ENCODE data around the gene TSPAN18.

TSPAN18 gene

GRCh38 chr11:44708523-44709280, 18.1 kb upstream of the TSPAN18 start:
- in situ Hi-C loops (cut with MboI; ENCODE audit: low pct_unique_long_range_greater_than_20kb, low sequenced_read_pairs) = no loop called here
- no peak for DNase-seq

- in situ Hi-C loops (cut with MboI; ENCODE audit: low pct_unique_long_range_greater_than_20kb, low sequenced_read_pairs) = no loop called here
- no peak for DNase-seq
Observed at GRCh38 chr11:44709281-44709562, 17.5 kb upstream of the TSPAN18 start.

- no peak for DNase-seq
- in situ Hi-C loops (cut with MboI; ENCODE audit: low pct_unique_long_range_greater_than_20kb, low sequenced_read_pairs) = no loop called here
Observed at GRCh38 chr11:44709966-44710365, 16.8 kb upstream of the TSPAN18 start.

- in situ Hi-C loops (cut with MboI; ENCODE audit: low pct_unique_long_range_greater_than_20kb, low sequenced_read_pairs) = no loop called here
- no peak for DNase-seq
Observed at GRCh38 chr11:44711113-44711786, 15.5 kb upstream of the TSPAN18 start.

GRCh38 chr11:44711787-44712608, 14.8 kb upstream of the TSPAN18 start:
- no peak for DNase-seq
- in situ Hi-C loops (cut with MboI; ENCODE audit: low pct_unique_long_range_greater_than_20kb, low sequenced_read_pairs) = no loop called here

GRCh38 chr11:44713022-44713421, 13.7 kb upstream of the TSPAN18 start:
- no peak for DNase-seq
- in situ Hi-C loops (cut with MboI; ENCODE audit: low pct_unique_long_range_greater_than_20kb, low sequenced_read_pairs) = no loop called here

- DNase-seq = no peak
- in situ Hi-C loops (cut with MboI; ENCODE audit: low pct_unique_long_range_greater_than_20kb, low sequenced_read_pairs) = no loop called here
Observed at GRCh38 chr11:44716256-44716655, 10.5 kb upstream of the TSPAN18 start.

GRCh38 chr11:44718057-44718456, 8.7 kb upstream of the TSPAN18 start:
- no peak for DNase-seq

GRCh38 chr11:44718612-44719390, 8.0 kb upstream of the TSPAN18 start:
- no peak for DNase-seq
- in situ Hi-C loops (cut with MboI; ENCODE audit: low pct_unique_long_range_greater_than_20kb, low sequenced_read_pairs) = no loop called here

More at GRCh38 chr11:44718057-44718456, 8.7 kb upstream of the TSPAN18 start:
- in situ Hi-C loops (cut with MboI; ENCODE audit: low pct_unique_long_range_greater_than_20kb, low sequenced_read_pairs) = no loop called here

GRCh38 chr11:44725016-44725685, 1.6 kb upstream of the TSPAN18 start:
- no peak for DNase-seq
- in situ Hi-C loops (cut with MboI; ENCODE audit: low pct_unique_long_range_greater_than_20kb, low sequenced_read_pairs) = no loop called here

GRCh38 chr11:44725757-44726282, 942 bp upstream of the TSPAN18 start:
- DNase-seq = no peak
- in situ Hi-C loops (cut with MboI; ENCODE audit: low pct_unique_long_range_greater_than_20kb, low sequenced_read_pairs) = no loop called here

GRCh38 chr11:44727114-44727372, 281 bp downstream of the TSPAN18 start:
- in situ Hi-C loops (cut with MboI; ENCODE audit: low pct_unique_long_range_greater_than_20kb, low sequenced_read_pairs) = no loop called here
- no peak for DNase-seq

GRCh38 chr11:44727373-44728287, 868 bp downstream of the TSPAN18 start:
- in situ Hi-C loops (cut with MboI; ENCODE audit: low pct_unique_long_range_greater_than_20kb, low sequenced_read_pairs) = no loop called here
- peak; percentile 70 for DNase-seq

- no peak for DNase-seq
- in situ Hi-C loops (cut with MboI; ENCODE audit: low pct_unique_long_range_greater_than_20kb, low sequenced_read_pairs) = no loop called here
Observed at GRCh38 chr11:44728491-44728910, 1.7 kb downstream of the TSPAN18 start.

GRCh38 chr11:44729063-44729462, 2.3 kb downstream of the TSPAN18 start:
- DNase-seq = no peak
- in situ Hi-C loops (cut with MboI; ENCODE audit: low pct_unique_long_range_greater_than_20kb, low sequenced_read_pairs) = no loop called here

GRCh38 chr11:44729713-44730112, 3.0 kb downstream of the TSPAN18 start:
- no peak for DNase-seq
- in situ Hi-C loops (cut with MboI; ENCODE audit: low pct_unique_long_range_greater_than_20kb, low sequenced_read_pairs) = no loop called here

- no peak for DNase-seq
- in situ Hi-C loops (cut with MboI; ENCODE audit: low pct_unique_long_range_greater_than_20kb, low sequenced_read_pairs) = no loop called here
Observed at GRCh38 chr11:44730775-44731174, 4.0 kb downstream of the TSPAN18 start.
